NCI-H1092 (cell line): ENCODE measurements around the gene HAS3.

Experiments used
- DNase-seq: peaks from one replicate; lab custom pipeline; 2025; lab: John Stamatoyannopoulos, UW

The HAS3 gene

GRCh38 chr16:69089091-69089910, 16.2 kb upstream of the HAS3 start:
- peak; percentile 69 for DNase-seq

DNA sequence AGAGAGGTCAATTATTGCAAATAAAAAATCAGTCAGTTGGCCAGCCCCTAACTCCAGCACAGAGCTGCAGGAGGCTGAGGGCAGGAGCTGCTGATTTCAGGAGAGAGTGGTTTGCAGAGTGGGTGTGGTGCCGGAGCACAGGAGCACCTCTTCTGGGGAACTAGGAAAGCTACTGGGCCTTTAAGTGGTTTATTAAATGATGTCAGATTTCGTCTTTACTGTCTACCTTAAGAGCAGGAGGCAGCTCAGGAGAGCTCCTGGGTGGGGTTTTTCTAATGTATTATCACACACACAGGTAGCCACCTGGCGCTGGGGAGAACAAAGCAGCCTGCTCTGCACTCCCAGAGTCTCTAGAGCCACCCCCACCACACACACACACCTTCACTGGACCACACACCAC, 11.5 kb upstream of the HAS3 start:
- no peak for DNase-seq

DNA sequence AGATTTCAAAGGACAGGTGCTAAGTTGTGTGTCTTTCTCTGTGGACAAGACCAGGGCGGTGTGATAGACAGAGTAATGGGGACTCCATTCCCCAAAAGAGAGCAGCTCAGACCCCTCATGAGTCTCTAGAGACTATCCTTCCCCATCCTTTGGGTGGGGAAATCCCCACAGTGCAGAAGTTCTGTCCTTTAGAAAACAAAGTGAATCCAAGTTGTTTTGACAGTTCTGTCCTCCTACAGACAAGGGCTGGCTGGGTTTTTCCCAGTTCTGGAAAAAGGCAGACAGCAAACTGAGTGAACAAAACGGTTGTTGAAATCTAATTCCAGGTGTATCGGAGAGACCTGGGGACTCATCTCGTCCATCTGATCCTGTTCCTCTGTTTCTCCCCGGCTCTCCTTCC, 11.0 kb upstream of the HAS3 start:
- DNase-seq: no peak

DNA sequence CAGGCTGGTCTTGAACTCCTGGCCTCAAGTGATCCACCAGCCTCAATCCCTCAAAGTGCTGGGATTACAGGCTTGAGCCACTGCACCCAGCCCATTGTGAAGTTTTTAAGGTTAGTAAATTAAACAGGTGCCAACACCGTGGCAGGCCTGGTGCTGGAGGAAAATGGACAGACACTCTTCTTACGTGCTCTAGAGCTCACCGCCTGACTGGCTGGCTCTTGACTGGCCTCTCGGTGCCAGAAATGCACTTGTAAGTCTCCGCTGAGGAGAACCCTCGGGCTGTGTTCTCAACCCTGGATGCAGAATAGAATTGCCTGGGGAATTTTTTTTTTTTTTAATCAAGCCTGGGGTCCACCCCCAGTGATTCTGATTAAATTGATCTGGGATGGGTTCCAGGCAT, 10.3 kb upstream of the HAS3 start:
- peak; percentile 88 for DNase-seq

DNA sequence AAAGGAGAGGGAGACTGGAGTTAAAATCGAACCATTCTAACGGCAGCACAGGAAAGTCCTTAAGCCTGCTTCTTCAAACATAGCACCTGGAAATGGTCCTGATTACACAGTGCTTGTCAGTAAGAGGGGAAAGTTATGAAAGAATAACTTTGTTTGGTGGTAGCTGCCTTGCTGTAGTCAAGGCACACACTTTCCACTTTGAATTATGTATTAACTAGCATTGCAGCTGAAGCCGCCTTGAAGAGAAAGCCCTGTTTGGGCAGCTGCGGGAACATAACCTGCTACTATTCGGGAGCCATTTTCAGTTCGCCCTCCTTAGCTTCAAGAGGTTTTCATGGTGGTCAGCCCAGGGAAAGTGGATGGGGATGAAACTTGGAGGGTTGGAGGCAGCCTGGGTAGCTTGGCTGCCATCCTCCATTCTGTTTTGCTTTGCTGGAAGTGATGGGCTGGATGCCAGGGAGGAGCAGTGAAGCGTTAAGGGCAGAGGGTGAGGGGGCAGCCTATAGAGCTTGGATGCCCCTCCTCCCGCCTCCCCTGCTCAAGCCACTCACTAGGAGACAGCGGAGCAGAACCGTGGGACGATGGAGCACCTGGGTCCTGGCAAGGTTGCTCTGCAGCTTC, 5.3 kb upstream of the HAS3 start:
- peak; percentile 93 for DNase-seq

DNA sequence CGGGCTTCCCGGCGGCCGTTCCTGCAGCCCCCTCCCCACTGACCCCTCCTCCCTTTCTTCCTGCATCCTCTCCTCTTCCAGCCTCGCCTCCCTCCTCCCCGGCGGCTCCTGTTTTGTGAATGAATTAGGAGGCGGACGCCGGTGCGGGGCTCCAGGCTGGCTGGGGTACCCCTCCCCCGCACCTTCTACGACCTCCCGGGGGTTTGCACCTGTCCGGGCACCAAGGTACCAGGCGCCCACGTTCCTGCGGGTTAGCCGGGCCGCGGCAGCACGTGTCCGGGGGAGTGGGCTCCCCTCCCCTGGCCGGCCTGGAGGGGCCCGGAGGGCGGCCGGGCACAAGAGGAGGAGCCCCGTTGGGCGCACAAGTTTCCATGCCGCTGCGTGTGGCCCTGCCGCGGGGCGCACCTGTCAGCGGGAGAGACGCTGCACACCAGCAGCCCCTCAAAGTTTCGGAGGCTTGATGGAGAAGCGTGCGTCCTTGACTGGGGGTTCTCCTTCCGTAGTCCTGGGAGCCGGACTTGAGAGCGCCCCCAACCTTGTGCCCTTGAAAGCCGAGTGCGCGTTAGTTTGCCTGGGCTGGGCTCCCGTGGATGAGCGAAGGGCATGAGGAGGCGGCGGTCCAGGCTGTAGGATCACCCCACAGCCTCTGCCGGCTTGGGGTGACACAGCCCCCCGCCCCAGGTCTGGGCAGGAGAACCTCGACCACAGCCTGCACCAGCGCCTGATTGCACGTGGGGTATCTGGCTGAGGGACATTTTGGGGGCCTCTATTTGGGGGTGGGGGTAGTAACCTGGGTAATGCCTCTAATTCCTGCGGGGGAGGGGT, 1.2 kb downstream of the HAS3 start:
- no peak for DNase-seq

- DNase-seq: peak; percentile 33
Measured at GRCh38 chr16:69107316-69107962, 2.0 kb downstream of the HAS3 start.

DNA sequence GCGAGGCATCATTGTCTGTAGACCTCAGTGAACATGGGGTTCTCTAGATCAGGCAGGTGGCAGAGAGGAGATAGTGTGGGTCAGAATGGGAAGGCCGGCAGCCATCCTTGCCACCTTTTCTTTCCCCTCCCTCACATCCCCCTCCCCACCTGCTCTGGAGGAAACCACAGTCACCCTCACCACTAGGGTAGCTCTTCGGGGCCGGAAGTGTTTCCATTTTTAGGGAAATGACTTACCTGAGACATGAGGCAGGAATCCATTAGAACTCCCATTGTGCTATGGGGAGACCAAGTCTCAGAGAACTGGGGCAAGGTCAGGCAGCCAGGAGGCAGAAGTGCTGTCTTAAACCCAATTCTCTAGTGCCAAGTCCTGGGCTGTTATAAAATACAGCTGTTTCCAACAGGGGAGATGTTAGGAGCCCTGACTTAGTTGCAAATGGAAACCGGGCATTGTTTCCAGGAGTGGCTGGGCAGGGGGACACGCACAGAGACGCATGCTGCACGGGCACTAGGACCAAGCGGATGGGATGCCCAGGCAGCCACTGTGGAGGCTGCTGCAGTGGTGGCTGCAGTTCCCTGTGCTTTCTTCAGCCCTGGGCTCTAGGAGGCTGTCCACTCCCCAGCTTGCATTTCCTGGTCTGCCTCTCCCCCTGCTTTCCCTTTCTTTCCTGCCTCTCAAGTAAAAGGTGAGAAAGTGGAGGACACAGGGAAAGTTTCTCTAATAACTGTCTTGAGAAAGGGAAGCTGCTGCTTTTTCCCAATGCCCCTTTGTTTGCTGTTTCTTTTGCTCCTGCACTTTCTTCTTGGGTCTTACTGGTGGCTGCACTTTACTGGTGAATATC, 2.8 kb downstream of the HAS3 start:
- no peak for DNase-seq

GRCh38 chr16:69108905-69109252, 3.4 kb downstream of the HAS3 start:
- no peak for DNase-seq

DNA sequence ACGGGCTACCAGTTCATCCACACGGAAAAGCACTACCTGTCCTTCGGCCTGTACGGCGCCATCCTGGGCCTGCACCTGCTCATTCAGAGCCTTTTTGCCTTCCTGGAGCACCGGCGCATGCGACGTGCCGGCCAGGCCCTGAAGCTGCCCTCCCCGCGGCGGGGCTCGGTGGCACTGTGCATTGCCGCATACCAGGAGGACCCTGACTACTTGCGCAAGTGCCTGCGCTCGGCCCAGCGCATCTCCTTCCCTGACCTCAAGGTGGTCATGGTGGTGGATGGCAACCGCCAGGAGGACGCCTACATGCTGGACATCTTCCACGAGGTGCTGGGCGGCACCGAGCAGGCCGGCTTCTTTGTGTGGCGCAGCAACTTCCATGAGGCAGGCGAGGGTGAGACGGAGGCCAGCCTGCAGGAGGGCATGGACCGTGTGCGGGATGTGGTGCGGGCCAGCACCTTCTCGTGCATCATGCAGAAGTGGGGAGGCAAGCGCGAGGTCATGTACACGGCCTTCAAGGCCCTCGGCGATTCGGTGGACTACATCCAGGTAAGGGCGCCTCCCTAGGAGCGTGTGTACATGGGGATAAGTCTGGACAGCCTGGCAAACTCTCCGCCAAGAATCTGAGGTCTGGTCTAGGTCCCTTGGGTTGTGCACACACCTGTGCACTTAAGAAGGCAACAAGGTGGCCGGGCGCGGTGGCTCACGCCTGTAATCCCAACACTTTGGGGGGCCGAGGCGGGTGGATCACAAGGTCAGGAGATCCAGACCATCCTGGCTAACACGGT, 4.2 kb downstream of the HAS3 start:
- no peak for DNase-seq

DNA sequence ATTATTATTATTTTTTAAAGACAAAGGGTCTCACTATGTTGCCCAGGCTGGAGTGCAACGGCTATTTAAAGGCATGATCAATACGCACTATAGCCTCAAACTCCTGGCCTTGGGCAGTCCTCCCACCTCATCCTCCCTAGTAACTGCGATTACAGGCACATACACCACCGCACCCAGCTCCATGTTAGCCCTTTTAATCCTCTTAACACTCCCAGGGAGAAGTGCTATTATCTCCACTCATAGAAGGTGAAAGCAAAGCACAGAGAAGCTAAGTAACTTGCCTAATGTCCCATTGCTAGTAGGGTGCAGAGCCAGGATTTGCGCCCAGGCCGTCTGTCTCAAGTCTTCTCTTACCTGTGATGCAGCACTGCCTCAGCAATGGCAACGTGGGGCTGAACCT, 5.0 kb downstream of the HAS3 start:
- no peak for DNase-seq

GRCh38 chr16:69111216-69111875, 5.9 kb downstream of the HAS3 start:
- DNase-seq: no peak

DNA sequence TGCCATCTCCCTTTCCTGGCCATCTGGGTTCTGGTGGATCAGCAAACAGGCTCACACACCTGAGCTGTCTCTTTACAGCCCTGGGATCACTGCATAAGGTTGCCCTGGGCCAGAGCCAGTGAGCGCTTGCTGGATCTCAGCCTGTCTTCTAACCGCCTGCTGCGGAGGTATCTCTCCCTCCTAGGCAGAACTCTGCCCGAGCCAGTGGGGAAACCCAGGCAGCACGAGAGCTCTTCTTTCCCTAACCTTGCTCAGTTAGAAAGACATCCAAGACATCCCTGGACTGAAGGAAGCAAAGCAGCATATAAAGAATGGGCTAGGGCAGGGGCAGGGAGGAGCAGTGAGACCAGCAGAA, 6.4 kb downstream of the HAS3 start:
- no peak for DNase-seq

- no peak for DNase-seq
Measured at GRCh38 chr16:69112285-69113129, 7.1 kb downstream of the HAS3 start.

- no peak for DNase-seq
Measured at GRCh38 chr16:69113216-69113615, 7.8 kb downstream of the HAS3 start.

GRCh38 chr16:69114346-69114975, 9.0 kb downstream of the HAS3 start:
- no peak for DNase-seq

DNA sequence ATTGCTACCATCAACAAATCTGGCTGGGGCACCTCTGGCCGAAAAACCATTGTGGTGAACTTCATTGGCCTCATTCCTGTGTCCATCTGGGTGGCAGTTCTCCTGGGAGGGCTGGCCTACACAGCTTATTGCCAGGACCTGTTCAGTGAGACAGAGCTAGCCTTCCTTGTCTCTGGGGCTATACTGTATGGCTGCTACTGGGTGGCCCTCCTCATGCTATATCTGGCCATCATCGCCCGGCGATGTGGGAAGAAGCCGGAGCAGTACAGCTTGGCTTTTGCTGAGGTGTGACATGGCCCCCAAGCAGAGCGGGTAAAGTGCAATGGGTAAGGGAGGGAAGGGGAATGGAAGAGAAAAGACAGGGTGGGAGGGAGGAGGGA, 9.5 kb downstream of the HAS3 start:
- no peak for DNase-seq

- DNase-seq: no peak
Measured at GRCh38 chr16:69115361-69115760, 9.9 kb downstream of the HAS3 start.

DNA sequence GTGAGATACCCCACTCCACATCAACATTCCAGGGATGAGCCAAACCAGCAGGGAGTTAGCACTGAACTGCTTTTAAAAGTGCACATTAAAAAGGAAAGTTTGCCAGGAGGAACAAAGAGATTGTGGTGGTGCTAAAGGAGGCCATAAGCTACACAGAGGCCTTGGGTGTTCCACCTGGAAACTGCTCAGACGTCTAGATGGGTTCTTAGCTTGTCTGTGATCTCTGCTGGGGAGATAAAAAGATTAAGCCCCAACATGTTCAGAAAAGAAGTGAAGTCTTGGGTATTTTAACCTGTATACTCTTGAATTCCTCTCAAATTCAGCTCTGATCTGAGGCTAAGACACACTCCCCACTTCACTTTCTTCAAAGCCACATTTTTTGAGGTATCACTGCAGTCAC, 10.4 kb downstream of the HAS3 start:
- DNase-seq: no peak
